LNCAP (cell line): Measurements from ENCODE around the gene CPNE2.

Source experiments
- CTCF ChIP-seq: fragments of 450-650 bp; IDR thresholded peaks from 2 replicates; pipeline ENCODE4 v1.5.1; 2017; ENCODE audit warnings: mild to moderate bottlenecking

CPNE2 gene

GRCh38 chr16:57132470-57132869 lies 40.1 kb downstream of the CPNE2 start:
- no peak for TF ChIP-seq CTCF

- no peak for TF ChIP-seq CTCF
Observed at GRCh38 chr16:57133031-57133430, 40.6 kb downstream of the CPNE2 start.

- no peak for TF ChIP-seq CTCF
Observed at GRCh38 chr16:57133886-57134285, 41.5 kb downstream of the CPNE2 start.

- TF ChIP-seq CTCF, result no peak
Observed at GRCh38 chr16:57134982-57135381, 42.6 kb downstream of the CPNE2 start.

- no peak for TF ChIP-seq CTCF
Observed at GRCh38 chr16:57137043-57137442, 44.7 kb downstream of the CPNE2 start.

- TF ChIP-seq CTCF, result no peak
Observed at GRCh38 chr16:57137566-57138273, 45.3 kb downstream of the CPNE2 start.

GRCh38 chr16:57138281-57138935 lies 46.0 kb downstream of the CPNE2 start:
- no peak for TF ChIP-seq CTCF
